Endometrium (tissue), 2 donors: ENCODE data around the gene ZMAT3.
A peak's percentile ranks its signal among the peaks of the same experiment; 100 is the strongest.

Source experiments
- FAIRE-seq: peaks from 2 replicates; lab custom pipeline; 2012; peaks lifted over from hg19 to GRCh38; lab: Jason Lieb, UNC
- donor health status: control.
- donor health status: control.

Gene ZMAT3

GRCh38 chr3:179021119-179021903 lies 50.3 kb downstream of the ZMAT3 start:
- FAIRE-seq = no peak

- no peak for FAIRE-seq
These were observed 51.5 kb downstream of the ZMAT3 start for GRCh38 chr3:179020112-179020511.

- FAIRE-seq = no peak
These were observed 52.8 kb downstream of the ZMAT3 start for GRCh38 chr3:179018808-179019207.

- no peak for FAIRE-seq
These were observed 54.5 kb downstream of the ZMAT3 start for GRCh38 chr3:179016979-179017670.

- peak; percentile 91 for FAIRE-seq
These were observed 56.0 kb downstream of the ZMAT3 start for GRCh38 chr3:179015551-179016020.

- no peak for FAIRE-seq
These were observed 65.9 kb downstream of the ZMAT3 start for GRCh38 chr3:179005706-179006105.

GRCh38 chr3:179005213-179005612 lies 66.4 kb downstream of the ZMAT3 start:
- FAIRE-seq = no peak

GRCh38 chr3:179000659-179001058 lies 71.0 kb downstream of the ZMAT3 start:
- FAIRE-seq = no peak

GRCh38 chr3:179000144-179000543 lies 71.5 kb downstream of the ZMAT3 start:
- FAIRE-seq = no peak

GRCh38 chr3:178996399-178996798 lies 75.2 kb downstream of the ZMAT3 start:
- FAIRE-seq = no peak

GRCh38 chr3:178990293-178990692 lies 81.3 kb downstream of the ZMAT3 start:
- no peak for FAIRE-seq

GRCh38 chr3:178989821-178990220 lies 81.8 kb downstream of the ZMAT3 start:
- no peak for FAIRE-seq

GRCh38 chr3:178987745-178988144 lies 83.9 kb downstream of the ZMAT3 start:
- no peak for FAIRE-seq

GRCh38 chr3:178986456-178986855 lies 85.2 kb downstream of the ZMAT3 start:
- no peak for FAIRE-seq

GRCh38 chr3:178982137-178982536 lies 89.5 kb downstream of the ZMAT3 start:
- no peak for FAIRE-seq

- no peak for FAIRE-seq
These were observed 96.3 kb downstream of the ZMAT3 start for GRCh38 chr3:178975320-178975719.

GRCh38 chr3:178971614-178972013 lies 100.0 kb downstream of the ZMAT3 start:
- no peak for FAIRE-seq

GRCh38 chr3:178969004-178969700 lies 102.5 kb downstream of the ZMAT3 start:
- FAIRE-seq = no peak
